Skeletal muscle cell (primary cell): Measurements from ENCODE around the gene UNCX.

ENCODE experiments used
- DNase-seq: peaks from one replicate; pipeline ENCODE4 v3.0.0-alpha.2; 2010; ENCODE audit warnings: low read depth
- H3K4me3 ChIP-seq: 2 replicates; pipeline ENCODE4 v1.5.1; 2011; ENCODE audit warnings: low read depth, mild to moderate bottlenecking, control low read depth, low read length, moderate library complexity

UNCX gene

DNA sequence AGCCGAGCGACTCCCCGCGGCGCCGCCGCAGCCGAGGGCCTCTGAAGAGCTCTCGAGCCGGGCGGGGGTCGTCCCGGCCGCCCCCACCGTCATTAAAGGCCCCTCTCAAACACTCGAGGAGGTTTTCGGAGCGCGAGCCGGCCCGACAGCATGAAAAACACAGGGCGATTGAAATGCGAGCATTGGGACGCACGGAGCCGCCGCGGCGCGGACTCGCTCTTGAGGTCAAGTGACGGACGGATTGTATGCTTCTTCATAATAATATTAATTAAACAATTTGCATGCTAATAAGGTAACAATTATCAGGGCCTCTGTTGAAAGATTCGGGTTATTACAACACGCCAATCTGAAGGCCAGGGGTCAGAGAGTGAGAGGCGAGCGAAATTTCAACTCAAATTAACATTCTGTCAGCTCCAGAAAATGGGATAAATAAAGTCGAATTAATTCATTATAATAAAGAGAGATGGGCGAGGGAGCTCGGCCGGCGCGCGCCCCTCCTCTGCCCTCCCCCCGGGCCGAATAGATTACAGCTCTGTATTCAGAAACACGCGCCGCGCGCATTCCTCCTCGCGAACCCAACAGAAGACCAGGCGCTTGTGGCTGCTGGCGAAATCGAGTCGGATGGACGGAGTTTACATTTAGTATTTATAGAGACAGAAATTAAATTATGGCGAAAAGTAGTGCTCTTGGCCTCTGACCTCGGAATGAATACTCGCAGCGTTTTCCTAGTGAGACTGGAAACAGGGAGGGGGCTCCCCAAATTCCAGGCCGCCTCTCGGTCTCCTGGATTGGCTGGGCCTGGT, 2.1 kb upstream of the UNCX start:
- no peak for DNase-seq
- H3K4me3 ChIP-seq, result no peak overlapping the region

GRCh38 chr7:1231214-1232102, 1.2 kb upstream of the UNCX start:
- no peak overlapping the region for H3K4me3 ChIP-seq
- DNase-seq, result no peak

- H3K4me3 ChIP-seq, result no peak overlapping the region
- DNase-seq, result no peak
These were observed 587 bp upstream of the UNCX start for GRCh38 chr7:1232103-1232466.

DNA sequence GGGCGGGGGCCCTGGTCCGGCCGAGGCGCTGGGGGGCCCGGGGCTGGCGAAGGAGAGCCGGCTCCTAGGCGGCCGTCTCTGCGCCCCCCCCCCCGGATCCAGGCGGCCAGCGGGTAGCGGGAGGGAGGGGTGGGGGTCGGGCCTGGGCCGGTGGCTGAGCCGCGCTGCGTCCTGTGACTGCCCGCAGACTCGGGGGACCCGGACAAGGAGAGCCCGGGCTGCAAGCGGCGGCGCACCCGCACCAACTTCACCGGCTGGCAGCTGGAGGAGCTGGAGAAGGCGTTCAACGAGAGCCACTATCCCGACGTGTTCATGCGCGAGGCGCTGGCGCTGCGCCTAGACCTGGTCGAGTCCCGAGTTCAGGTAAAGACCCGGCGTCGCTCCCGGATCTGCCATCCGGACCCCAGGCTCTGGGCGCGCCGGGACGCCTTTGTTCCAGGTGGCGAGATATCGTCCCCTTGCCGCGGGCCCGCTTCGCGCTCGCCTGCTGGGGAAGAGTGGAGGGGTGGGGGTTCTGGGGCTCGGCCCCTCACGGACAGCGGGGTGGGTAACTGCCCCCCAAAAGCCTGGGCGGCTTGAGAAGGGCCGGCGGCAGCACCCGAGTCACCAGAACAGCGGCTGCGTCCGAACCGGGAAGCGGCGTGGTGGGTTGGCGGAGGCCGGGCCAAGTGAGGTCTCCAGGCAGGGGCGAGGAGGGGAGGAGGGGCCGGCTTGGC, 819 bp downstream of the UNCX start:
- no peak for DNase-seq
- H3K4me3 ChIP-seq, result no peak overlapping the region

- H3K4me3 ChIP-seq, result no peak overlapping the region
- no peak for DNase-seq
These were observed 1.6 kb downstream of the UNCX start for GRCh38 chr7:1234049-1234880.

- no peak overlapping the region for H3K4me3 ChIP-seq
- DNase-seq, result no peak
These were observed 2.3 kb downstream of the UNCX start for GRCh38 chr7:1234881-1235500.

- DNase-seq, result no peak
- no peak overlapping the region for H3K4me3 ChIP-seq
These were observed 2.9 kb downstream of the UNCX start for GRCh38 chr7:1235501-1236131.

GRCh38 chr7:1236132-1236661, 3.5 kb downstream of the UNCX start:
- H3K4me3 ChIP-seq, result no peak overlapping the region
- no peak for DNase-seq

DNA sequence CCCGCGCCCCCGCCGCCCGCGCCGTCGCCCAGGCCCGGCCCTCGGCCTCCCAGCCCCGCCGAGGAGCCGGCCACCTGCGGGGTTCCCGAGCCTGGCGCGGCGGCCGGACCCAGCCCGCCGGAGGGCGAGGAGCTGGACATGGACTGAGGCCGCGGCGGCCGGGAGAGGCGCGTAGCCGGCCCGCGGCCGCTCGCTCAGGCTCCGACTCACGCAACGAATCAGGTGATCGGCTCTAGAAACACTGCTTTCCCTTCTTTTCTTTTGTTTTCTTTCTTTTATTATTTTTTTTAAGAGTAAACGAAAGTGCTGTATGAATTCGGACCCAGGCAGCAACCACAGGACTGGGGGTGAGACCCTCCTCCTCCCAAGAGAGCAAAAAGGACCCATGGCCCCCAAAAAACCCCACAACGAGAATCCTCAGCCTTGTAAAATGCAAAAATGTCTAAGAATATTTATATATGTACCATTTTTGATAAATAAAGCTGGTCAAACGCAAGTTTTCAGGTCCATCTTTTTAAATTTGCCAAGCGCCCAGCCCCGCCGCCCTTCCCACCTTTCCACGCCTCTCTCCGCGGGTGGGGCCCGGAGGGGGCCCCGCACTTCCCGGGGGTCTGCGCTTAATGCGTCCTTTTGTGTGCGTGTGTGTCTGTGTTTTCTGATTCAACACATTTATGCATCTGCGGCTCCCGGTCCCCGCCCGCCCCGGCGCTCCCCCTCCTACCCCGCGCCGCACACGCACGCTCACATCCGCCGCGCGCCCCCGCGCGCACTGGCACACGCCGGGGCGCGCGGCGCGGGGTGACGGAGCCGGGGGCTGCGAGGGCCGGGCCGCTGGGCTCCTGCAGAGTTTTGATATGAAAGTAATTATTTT, 4.4 kb downstream of the UNCX start:
- no peak overlapping the region for H3K4me3 ChIP-seq
- DNase-seq, result no peak

DNA sequence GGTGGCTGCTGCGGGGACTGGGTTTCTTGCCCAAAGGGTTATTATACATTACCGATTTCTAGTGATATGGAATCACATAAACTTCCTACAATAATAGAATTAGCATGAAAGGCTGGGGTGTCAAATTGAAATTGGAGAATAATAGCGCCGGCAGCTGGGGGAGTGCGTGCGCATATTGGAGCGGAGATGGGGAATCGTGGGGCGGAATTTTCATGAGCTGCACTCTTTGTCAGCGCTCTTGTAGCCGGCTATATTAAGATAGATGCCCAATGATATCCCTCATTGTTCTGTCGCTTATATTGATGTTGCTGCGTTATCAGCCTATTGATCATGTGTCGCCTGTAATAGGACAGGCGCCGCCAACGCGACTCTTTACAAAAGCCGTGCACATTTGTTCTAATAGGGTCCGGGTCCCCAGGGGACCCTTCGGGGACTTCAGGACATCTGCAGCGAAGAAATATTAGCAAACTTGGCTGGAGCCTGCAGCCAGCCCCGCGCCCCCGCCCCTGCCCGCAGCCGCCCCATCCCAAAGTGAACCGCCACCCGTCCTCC, 5.1 kb downstream of the UNCX start:
- no peak overlapping the region for H3K4me3 ChIP-seq
- DNase-seq, result no peak

GRCh38 chr7:1238450-1238882, 5.8 kb downstream of the UNCX start:
- no peak for DNase-seq
- no peak overlapping the region for H3K4me3 ChIP-seq

GRCh38 chr7:1238931-1239802, 6.5 kb downstream of the UNCX start:
- DNase-seq, result no peak
- no peak overlapping the region for H3K4me3 ChIP-seq

- no peak overlapping the region for H3K4me3 ChIP-seq
- DNase-seq, result no peak
These were observed 7.3 kb downstream of the UNCX start for GRCh38 chr7:1239803-1240516.

DNA sequence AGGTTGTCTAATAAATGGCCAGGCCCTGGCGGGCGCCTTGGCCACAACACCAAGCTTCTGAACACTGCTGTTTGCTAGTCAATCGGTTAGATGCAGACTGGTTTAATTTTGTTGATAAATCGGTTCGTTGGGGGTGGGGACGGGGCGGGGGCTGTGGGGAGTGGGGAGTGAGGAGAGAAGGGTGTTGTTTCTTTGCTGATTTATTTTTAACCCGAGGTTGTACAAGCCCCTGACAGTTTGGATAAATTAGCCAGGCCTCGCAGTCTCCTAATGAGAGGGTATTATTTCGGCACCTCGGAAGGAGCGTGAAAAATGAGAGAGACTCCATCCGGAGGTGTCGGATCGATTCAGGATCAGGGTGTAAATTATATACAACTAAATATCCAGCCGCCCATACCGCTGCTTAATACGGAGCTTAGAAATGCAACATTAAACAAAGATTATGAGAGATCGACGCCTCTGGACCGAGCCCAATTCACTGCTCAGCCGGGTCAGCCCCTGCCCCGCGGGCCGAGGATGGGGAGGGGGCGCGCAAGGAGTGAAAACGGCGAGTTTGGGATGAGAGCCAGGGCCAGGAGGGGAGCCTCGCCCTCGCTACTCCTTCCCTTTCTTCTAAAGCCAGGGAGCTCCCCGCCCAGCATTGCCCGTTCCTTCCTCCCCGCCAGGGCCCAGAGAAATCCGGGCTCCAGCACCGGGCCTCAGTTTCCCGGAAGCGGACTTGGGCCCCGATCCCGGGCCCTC, 8.0 kb downstream of the UNCX start:
- no peak for DNase-seq

DNA sequence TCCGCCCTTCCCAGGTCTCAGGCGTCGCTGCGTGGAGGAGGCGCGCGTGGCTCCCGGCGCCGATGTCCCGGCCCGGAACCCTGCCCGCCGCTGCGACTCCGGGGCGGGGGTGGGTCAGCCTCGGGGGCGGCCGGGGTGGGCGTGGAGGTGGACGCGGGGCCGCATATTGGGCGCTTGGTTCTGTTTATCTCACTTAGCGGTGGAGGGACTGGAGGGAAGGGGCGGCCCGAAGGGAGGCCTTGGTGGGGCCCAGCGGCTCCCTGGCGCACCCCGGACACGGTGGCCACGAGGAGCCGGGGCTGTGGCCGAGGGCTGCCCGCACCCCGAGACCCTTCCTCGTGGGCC, 8.6 kb downstream of the UNCX start:
- no peak overlapping the region for H3K4me3 ChIP-seq
- no peak for DNase-seq

More for the DNA sequence above, 8.0 kb downstream of the UNCX start:
- no peak overlapping the region for H3K4me3 ChIP-seq
